GM23338 (cell line): ENCODE data around the gene JAM3. TPM values are rescaled to one million over a fixed set of nuclear protein-coding genes. Genes with fewer than 3 reads are reported as not detected.

Source experiments
- ATAC-seq: fragments of 200-7000 bp; cut with Tn5 transposase; 3 replicates; pipeline ENCODE4 v1.9.1; 2020
- DNase-seq: peaks from one replicate; pipeline ENCODE4 v3.0.0-alpha.2; 2015; ENCODE audit warnings: low spot score
- H2AFZ ChIP-seq: fragments of 200-600 bp; sonication (generic); 2 replicates; pipeline ENCODE4 v1.8.0; 2016; ENCODE audit warnings: antibody characterized with exemption, mild to moderate bottlenecking, moderate library complexity
- H3F3A ChIP-seq: fragments of 200-600 bp; sonication (generic); replicated peaks from 2 replicates; pipeline ENCODE4 v1.8.0; 2017; ENCODE audit warnings: antibody characterized with exemption, mixed run types, low read depth
- H3K27ac ChIP-seq: fragments of 200-600 bp; sonication (generic); 2 replicates; pipeline ENCODE4 v1.6.1; 2016; ENCODE audit warnings: low read depth
- H3K27me3 ChIP-seq: fragments of 200-600 bp; sonication (generic); 2 replicates; pipeline ENCODE4 v1.8.0; 2016; ENCODE audit warnings: mild to moderate bottlenecking, mixed run types, moderate library complexity; ENCODE audit not compliant: insufficient read depth
- H3K36me3 ChIP-seq: fragments of 200-600 bp; sonication (generic); 2 replicates; pipeline ENCODE4 v1.8.0; 2016; ENCODE audit warnings: mild to moderate bottlenecking; ENCODE audit not compliant: insufficient read depth
- H3K4me1 ChIP-seq: fragments of 200-600 bp; sonication (generic); 2 replicates; pipeline ENCODE4 v1.8.0; 2016; ENCODE audit warnings: mild to moderate bottlenecking, moderate library complexity; ENCODE audit not compliant: insufficient read depth
- H3K4me2 ChIP-seq: fragments of 200-600 bp; sonication (generic); 2 replicates; pipeline ENCODE4 v1.7.1; 2017; ENCODE audit warnings: mixed run types
- H3K4me3 ChIP-seq: fragments of 200-600 bp; sonication (generic); 2 replicates; pipeline ENCODE4 v1.6.1; 2016; ENCODE audit warnings: mixed run types
- H3K79me2 ChIP-seq: fragments of 200-600 bp; sonication (generic); replicated peaks from 2 replicates; pipeline ENCODE4 v1.8.0; 2017; ENCODE audit warnings: mild to moderate bottlenecking; ENCODE audit not compliant: insufficient read depth
- H3K9me2 ChIP-seq: fragments of 200-600 bp; sonication (generic); 2 replicates; pipeline ENCODE4 v1.8.0; 2017; ENCODE audit not compliant: insufficient read depth
- H4K20me1 ChIP-seq: fragments of 200-600 bp; sonication (generic); replicated peaks from 2 replicates; pipeline ENCODE4 v1.8.0; 2017; ENCODE audit warnings: mild to moderate bottlenecking; ENCODE audit not compliant: insufficient read depth
- H3K27ac Mint-ChIP-seq: 2 replicates; pipeline ENCODE4 v1.8.0; 2020; ENCODE audit warnings: inconsistent platforms, mild to moderate bottlenecking, moderate library complexity, mixed read lengths
- H3K27me3 Mint-ChIP-seq: 3 replicates; pipeline ENCODE4 v1.8.0; 2022; ENCODE audit warnings: low read depth, mild to moderate bottlenecking, moderate library complexity, mixed read lengths, inconsistent platforms; ENCODE audit not compliant: insufficient read depth, poor library complexity
- H3K36me3 Mint-ChIP-seq: 3 replicates; pipeline ENCODE4 v1.8.0; 2021; ENCODE audit warnings: low read depth, mild to moderate bottlenecking, inconsistent platforms, moderate library complexity, mixed read lengths
- H3K4me1 Mint-ChIP-seq: 3 replicates; pipeline ENCODE4 v1.8.0; 2020; ENCODE audit warnings: mild to moderate bottlenecking, inconsistent platforms, mixed read lengths
- H3K4me3 Mint-ChIP-seq: 3 replicates; pipeline ENCODE4 v1.8.0; 2021; ENCODE audit warnings: moderate library complexity, mild to moderate bottlenecking, inconsistent platforms, mixed read lengths
- H3K9me3 Mint-ChIP-seq: 3 replicates; pipeline ENCODE4 v1.8.0; 2020; ENCODE audit warnings: moderate library complexity, mild to moderate bottlenecking, inconsistent platforms, mixed read lengths
- CTCF ChIP-seq, 2 experiments: fragments of 200-600 bp in 1 of 2; sonication (generic) in 1 of 2; conservative IDR thresholded peaks; 2 replicates each; pipeline versions ENCODE4 v1.5.1 to v1.6.1; 2016 to 2017; ENCODE audit warnings: antibody characterized with exemption in 2 of 2, low read depth in 2 of 2, mild to moderate bottlenecking in 2 of 2, moderate library complexity in 1 of 2
- JUNB ChIP-seq: IDR thresholded peaks from one replicate; pipeline ENCODE4 v1.6.1; 2016; ENCODE audit warnings: antibody characterized with exemption; ENCODE audit not compliant: unreplicated experiment
- NANOG ChIP-seq: IDR thresholded peaks from 2 replicates; pipeline ENCODE4 v1.6.1; 2016; ENCODE audit warnings: antibody characterized with exemption, borderline replicate concordance
- POLR2AphosphoS5 ChIP-seq: IDR thresholded peaks from 2 replicates; pipeline ENCODE4 v1.6.1; 2016; ENCODE audit warnings: antibody characterized with exemption, low read depth
- STAT1 ChIP-seq: IDR thresholded peaks from one replicate; pipeline ENCODE4 v1.6.1; 2016; ENCODE audit warnings: antibody characterized with exemption; ENCODE audit not compliant: unreplicated experiment
- ZNF331 ChIP-seq: fragments of 250-450 bp; sonication (Bioruptor Pico); IDR thresholded peaks from 2 replicates; pipeline ENCODE4 v1.5.0; 2020; ENCODE audit warnings: low read depth, mild to moderate bottlenecking, moderate library complexity
- polyA plus RNA-seq: library from polyadenylated mRNA; unstranded; fragments of >200 nt; fragmentation: Nextera tagmentation; extraction: Ambion mirVana; gene quantifications from 2 replicates; pipeline ENCODE4 v1.2.1, GENCODE V29; 2016
- total RNA-seq: library from RNA; depleted of rRNA; stranded (reverse); fragments of >200 nt; shearing (Covaris generic); gene quantifications from 2 replicates; pipeline ENCODE4 v1.2.3, GENCODE V29; 2014
- TF ChIP-seq, protein P1 (sequence below): fragments of 250-450 bp; sonication (Bioruptor Pico); IDR thresholded peaks from 2 replicates; pipeline ENCODE4 v1.5.0; 2020; ENCODE audit warnings: mild to moderate bottlenecking, moderate library complexity
- TF ChIP-seq, protein P2 (sequence below): IDR thresholded peaks from one replicate; pipeline ENCODE4 v1.6.1; 2018; ENCODE audit warnings: antibody characterized with exemption; ENCODE audit not compliant: unreplicated experiment
- TF ChIP-seq, protein P3 (sequence below): IDR thresholded peaks from 2 replicates; pipeline ENCODE4 v1.6.1; 2016; ENCODE audit warnings: antibody characterized with exemption

Gene JAM3
- total and polyA plus RNA-seq, 2 experiments from 2014 or later, result 14.1 to 41.5 TPM

GRCh38 chr11:134020598-134020997 lies 48.3 kb upstream of the JAM3 start:
- H3K4me2 ChIP-seq, result no peak overlapping the region
- DNase-seq (no peak), ATAC-seq (no peak)
- H2AFZ ChIP-seq, result no peak overlapping the region
- peaks cover 4% of the 10 kb centered on the region; the same call in 1 of the 2 replicates for H3K4me1 ChIP-seq
- H3K36me3 Mint-ChIP-seq, result no peaks in the 10 kb centered on the region
- H4K20me1 ChIP-seq, result no peaks in the 10 kb centered on the region
- no peaks in the 10 kb centered on the region for H3K9me3 Mint-ChIP-seq
- H3K4me3 ChIP-seq, result no peak overlapping the region
- H3K79me2 ChIP-seq, result no peaks in the 10 kb centered on the region
- H3K4me1 Mint-ChIP-seq, result peaks cover 13% of the 10 kb centered on the region
- H3F3A ChIP-seq, result no peaks in the 10 kb centered on the region
- H3K36me3 ChIP-seq, result no peaks in the 10 kb centered on the region
- no peaks in the 10 kb centered on the region for H3K27me3 ChIP-seq
- no peak overlapping the region for H3K4me3 Mint-ChIP-seq
- no peaks in the 10 kb centered on the region for H3K9me2 ChIP-seq
- TF ChIP-seq ZNF331 (CRISPR knock-in tag) (no peak), STAT1 (no peak), CTCF (conservative IDR thresholded peaks at IDR 0.05; ENCODE audit: low read depth in 2 of 2) (no peak), NANOG (no peak), POLR2AphosphoS5 (no peak), JUNB (no peak)
- TF ChIP-seq, protein P1, sequence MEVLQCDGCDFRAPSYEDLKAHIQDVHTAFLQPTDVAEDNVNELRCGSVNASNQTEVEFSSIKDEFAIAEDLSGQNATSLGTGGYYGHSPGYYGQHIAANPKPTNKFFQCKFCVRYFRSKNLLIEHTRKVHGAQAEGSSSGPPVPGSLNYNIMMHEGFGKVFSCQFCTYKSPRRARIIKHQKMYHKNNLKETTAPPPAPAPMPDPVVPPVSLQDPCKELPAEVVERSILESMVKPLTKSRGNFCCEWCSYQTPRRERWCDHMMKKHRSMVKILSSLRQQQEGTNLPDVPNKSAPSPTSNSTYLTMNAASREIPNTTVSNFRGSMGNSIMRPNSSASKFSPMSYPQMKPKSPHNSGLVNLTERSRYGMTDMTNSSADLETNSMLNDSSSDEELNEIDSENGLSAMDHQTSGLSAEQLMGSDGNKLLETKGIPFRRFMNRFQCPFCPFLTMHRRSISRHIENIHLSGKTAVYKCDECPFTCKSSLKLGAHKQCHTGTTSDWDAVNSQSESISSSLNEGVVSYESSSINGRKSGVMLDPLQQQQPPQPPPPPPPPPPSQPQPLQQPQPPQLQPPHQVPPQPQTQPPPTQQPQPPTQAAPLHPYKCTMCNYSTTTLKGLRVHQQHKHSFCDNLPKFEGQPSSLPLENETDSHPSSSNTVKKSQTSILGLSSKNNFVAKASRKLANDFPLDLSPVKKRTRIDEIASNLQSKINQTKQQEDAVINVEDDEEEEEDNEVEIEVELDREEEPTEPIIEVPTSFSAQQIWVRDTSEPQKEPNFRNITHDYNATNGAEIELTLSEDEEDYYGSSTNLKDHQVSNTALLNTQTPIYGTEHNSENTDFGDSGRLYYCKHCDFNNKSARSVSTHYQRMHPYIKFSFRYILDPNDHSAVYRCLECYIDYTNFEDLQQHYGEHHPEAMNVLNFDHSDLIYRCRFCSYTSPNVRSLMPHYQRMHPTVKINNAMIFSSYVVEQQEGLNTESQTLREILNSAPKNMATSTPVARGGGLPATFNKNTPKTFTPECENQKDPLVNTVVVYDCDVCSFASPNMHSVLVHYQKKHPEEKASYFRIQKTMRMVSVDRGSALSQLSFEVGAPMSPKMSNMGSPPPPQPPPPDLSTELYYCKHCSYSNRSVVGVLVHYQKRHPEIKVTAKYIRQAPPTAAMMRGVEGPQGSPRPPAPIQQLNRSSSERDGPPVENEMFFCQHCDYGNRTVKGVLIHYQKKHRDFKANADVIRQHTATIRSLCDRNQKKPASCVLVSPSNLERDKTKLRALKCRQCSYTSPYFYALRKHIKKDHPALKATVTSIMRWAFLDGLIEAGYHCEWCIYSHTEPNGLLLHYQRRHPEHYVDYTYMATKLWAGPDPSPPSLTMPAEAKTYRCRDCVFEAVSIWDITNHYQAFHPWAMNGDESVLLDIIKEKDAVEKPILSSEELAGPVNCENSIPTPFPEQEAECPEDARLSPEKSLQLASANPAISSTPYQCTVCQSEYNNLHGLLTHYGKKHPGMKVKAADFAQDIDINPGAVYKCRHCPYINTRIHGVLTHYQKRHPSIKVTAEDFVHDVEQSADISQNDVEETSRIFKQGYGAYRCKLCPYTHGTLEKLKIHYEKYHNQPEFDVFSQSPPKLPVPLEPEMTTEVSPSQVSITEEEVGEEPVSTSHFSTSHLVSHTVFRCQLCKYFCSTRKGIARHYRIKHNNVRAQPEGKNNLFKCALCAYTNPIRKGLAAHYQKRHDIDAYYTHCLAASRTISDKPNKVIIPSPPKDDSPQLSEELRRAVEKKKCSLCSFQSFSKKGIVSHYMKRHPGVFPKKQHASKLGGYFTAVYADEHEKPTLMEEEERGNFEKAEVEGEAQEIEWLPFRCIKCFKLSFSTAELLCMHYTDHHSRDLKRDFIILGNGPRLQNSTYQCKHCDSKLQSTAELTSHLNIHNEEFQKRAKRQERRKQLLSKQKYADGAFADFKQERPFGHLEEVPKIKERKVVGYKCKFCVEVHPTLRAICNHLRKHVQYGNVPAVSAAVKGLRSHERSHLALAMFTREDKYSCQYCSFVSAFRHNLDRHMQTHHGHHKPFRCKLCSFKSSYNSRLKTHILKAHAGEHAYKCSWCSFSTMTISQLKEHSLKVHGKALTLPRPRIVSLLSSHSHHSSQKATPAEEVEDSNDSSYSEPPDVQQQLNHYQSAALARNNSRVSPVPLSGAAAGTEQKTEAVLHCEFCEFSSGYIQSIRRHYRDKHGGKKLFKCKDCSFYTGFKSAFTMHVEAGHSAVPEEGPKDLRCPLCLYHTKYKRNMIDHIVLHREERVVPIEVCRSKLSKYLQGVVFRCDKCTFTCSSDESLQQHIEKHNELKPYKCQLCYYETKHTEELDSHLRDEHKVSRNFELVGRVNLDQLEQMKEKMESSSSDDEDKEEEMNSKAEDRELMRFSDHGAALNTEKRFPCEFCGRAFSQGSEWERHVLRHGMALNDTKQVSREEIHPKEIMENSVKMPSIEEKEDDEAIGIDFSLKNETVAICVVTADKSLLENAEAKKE (CRISPR knock-in tag), result no peak
- TF ChIP-seq, protein P2, sequence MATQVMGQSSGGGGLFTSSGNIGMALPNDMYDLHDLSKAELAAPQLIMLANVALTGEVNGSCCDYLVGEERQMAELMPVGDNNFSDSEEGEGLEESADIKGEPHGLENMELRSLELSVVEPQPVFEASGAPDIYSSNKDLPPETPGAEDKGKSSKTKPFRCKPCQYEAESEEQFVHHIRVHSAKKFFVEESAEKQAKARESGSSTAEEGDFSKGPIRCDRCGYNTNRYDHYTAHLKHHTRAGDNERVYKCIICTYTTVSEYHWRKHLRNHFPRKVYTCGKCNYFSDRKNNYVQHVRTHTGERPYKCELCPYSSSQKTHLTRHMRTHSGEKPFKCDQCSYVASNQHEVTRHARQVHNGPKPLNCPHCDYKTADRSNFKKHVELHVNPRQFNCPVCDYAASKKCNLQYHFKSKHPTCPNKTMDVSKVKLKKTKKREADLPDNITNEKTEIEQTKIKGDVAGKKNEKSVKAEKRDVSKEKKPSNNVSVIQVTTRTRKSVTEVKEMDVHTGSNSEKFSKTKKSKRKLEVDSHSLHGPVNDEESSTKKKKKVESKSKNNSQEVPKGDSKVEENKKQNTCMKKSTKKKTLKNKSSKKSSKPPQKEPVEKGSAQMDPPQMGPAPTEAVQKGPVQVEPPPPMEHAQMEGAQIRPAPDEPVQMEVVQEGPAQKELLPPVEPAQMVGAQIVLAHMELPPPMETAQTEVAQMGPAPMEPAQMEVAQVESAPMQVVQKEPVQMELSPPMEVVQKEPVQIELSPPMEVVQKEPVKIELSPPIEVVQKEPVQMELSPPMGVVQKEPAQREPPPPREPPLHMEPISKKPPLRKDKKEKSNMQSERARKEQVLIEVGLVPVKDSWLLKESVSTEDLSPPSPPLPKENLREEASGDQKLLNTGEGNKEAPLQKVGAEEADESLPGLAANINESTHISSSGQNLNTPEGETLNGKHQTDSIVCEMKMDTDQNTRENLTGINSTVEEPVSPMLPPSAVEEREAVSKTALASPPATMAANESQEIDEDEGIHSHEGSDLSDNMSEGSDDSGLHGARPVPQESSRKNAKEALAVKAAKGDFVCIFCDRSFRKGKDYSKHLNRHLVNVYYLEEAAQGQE, result no peak
- TF ChIP-seq, protein P3, sequence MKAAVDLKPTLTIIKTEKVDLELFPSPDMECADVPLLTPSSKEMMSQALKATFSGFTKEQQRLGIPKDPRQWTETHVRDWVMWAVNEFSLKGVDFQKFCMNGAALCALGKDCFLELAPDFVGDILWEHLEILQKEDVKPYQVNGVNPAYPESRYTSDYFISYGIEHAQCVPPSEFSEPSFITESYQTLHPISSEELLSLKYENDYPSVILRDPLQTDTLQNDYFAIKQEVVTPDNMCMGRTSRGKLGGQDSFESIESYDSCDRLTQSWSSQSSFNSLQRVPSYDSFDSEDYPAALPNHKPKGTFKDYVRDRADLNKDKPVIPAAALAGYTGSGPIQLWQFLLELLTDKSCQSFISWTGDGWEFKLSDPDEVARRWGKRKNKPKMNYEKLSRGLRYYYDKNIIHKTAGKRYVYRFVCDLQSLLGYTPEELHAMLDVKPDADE, result no peak
- no peak overlapping the region for H3K27ac ChIP-seq
- H3K27me3 Mint-ChIP-seq, result peaks cover 13% of the 10 kb centered on the region
- no peak overlapping the region for H3K27ac Mint-ChIP-seq
